Neural cell (in vitro differentiated cells): Measurements from ENCODE around the gene CCIN. TPM values are rescaled to one million over a fixed set of nuclear protein-coding genes. Genes with fewer than 3 reads are reported as not detected.

Experiments
- H2AFZ ChIP-seq: fragments of 200-600, 300-800 bp; sonication (generic), shearing (Covaris generic); 2 replicates; pipeline ENCODE4 v1.6.0; 2014; ENCODE audit warnings: low read depth, mild to moderate bottlenecking, antibody characterized with exemption, low read length, moderate library complexity
- H3F3A ChIP-seq: fragments of 200-600 bp; shearing (Covaris generic); 2 replicates; pipeline ENCODE4 v1.6.1; 2016; ENCODE audit warnings: mild to moderate bottlenecking, moderate library complexity, mixed read lengths, antibody characterized with exemption, low read length; ENCODE audit not compliant: insufficient read depth, poor library complexity, severe bottlenecking
- H3K27ac ChIP-seq: fragments of 200-600, 300-800 bp; sonication (generic), shearing (Covaris generic); 2 replicates; pipeline ENCODE4 v1.5.1; 2014; ENCODE audit warnings: mild to moderate bottlenecking, low read length, moderate library complexity
- H3K27me3 ChIP-seq: fragments of 300-800, 200-600 bp; sonication (generic), shearing (Covaris generic); 2 replicates; pipeline ENCODE4 v1.6.0; 2014; ENCODE audit warnings: mild to moderate bottlenecking, low read depth, low read length, moderate library complexity; ENCODE audit not compliant: insufficient read depth
- H3K36me3 ChIP-seq: fragments of 300-800, 200-600 bp; sonication (generic), shearing (Covaris generic); 2 replicates; pipeline ENCODE4 v1.5.1; 2014; ENCODE audit warnings: mild to moderate bottlenecking, antibody characterized with exemption, low read length, moderate library complexity; ENCODE audit not compliant: insufficient read depth
- H3K4me2 ChIP-seq: fragments of 300-800, 200-600 bp; sonication (generic), shearing (Covaris generic); 2 replicates; pipeline ENCODE4 v1.6.0; 2014; ENCODE audit warnings: mild to moderate bottlenecking, low read length
- H3K4me3 ChIP-seq: fragments of 300-800, 200-600 bp; sonication (generic), shearing (Covaris generic); 2 replicates; pipeline ENCODE4 v1.5.1; 2014; ENCODE audit warnings: mild to moderate bottlenecking, low read length, moderate library complexity
- H3K79me2 ChIP-seq: fragments of 200-600 bp; shearing (Covaris generic); replicated peaks from 2 replicates; pipeline ENCODE4 v1.6.0; 2014; ENCODE audit warnings: mild to moderate bottlenecking, low read length, moderate library complexity; ENCODE audit not compliant: insufficient read depth
- H3K9ac ChIP-seq: fragments of 300-800, 200-600 bp; sonication (generic), shearing (Covaris generic); 2 replicates; pipeline ENCODE4 v1.6.1; 2016; ENCODE audit warnings: mild to moderate bottlenecking, low read length, mixed read lengths
- H3K9me2 ChIP-seq: fragments of 200-600 bp; shearing (Covaris generic); 2 replicates; pipeline ENCODE4 v1.6.1; 2016; ENCODE audit warnings: mild to moderate bottlenecking, low read length, mixed read lengths; ENCODE audit not compliant: insufficient read depth
- H3K9me3 ChIP-seq: fragments of 200-600, 300-800 bp; sonication (generic), shearing (Covaris generic); 2 replicates; pipeline ENCODE4 v1.6.1; 2016; ENCODE audit warnings: mild to moderate bottlenecking, mixed run types, low read length, moderate library complexity, mixed read lengths
- H4K20me1 ChIP-seq: fragments of 200-600 bp; shearing (Covaris generic); 2 replicates; pipeline ENCODE4 v1.6.1; 2016; ENCODE audit warnings: mild to moderate bottlenecking, mixed run types; ENCODE audit not compliant: insufficient read depth
- EP300 ChIP-seq: fragments of 450-650 bp; conservative IDR thresholded peaks from 2 replicates; pipeline ENCODE4 v1.6.1; 2014; ENCODE audit warnings: antibody characterized with exemption, mild to moderate bottlenecking, moderate library complexity; ENCODE audit not compliant: poor library complexity, severe bottlenecking
- EZH2 ChIP-seq: fragments of 200-600, 300-800 bp; shearing (Covaris generic), sonication (generic); IDR thresholded peaks from 2 replicates; pipeline ENCODE4 v1.6.1; 2014; ENCODE audit warnings: antibody characterized with exemption, low read length, borderline replicate concordance, mild to moderate bottlenecking; ENCODE audit not compliant: insufficient read depth, poor library complexity, severe bottlenecking
- MXI1 ChIP-seq: fragments of 450-650 bp; conservative IDR thresholded peaks from 2 replicates; pipeline ENCODE4 v1.6.1; 2014; ENCODE audit warnings: antibody characterized with exemption, mild to moderate bottlenecking; ENCODE audit not compliant: poor library complexity, severe bottlenecking
- POLR2AphosphoS5 ChIP-seq: IDR thresholded peaks from 2 replicates; pipeline ENCODE4 v1.6.1; 2012
- RAD21 ChIP-seq: fragments of 450-650 bp; conservative IDR thresholded peaks from 2 replicates; pipeline ENCODE4 v1.6.1; 2014; ENCODE audit warnings: antibody characterized with exemption, mild to moderate bottlenecking, moderate library complexity
- SMC3 ChIP-seq: fragments of 450-650 bp; conservative IDR thresholded peaks from 2 replicates; pipeline ENCODE4 v1.6.1; 2014; ENCODE audit warnings: antibody characterized with exemption, mild to moderate bottlenecking, moderate library complexity; ENCODE audit not compliant: poor library complexity
- TAF1 ChIP-seq: IDR thresholded peaks from 2 replicates; pipeline ENCODE4 v1.6.1; 2012; ENCODE audit warnings: low read depth
- polyA plus RNA-seq: library from polyadenylated mRNA; depleted of rRNA; stranded (reverse); fragments of >200 nt; gene quantifications from 2 replicates; pipeline ENCODE4 v1.2.3, GENCODE V29; 2014
- TF ChIP-seq, protein P1 (sequence below): IDR thresholded peaks from 2 replicates; pipeline ENCODE4 v1.6.1; 2012; ENCODE audit warnings: borderline replicate concordance
- TF ChIP-seq, protein P2 (sequence below): fragments of 450-650 bp; IDR thresholded peaks from 2 replicates; pipeline ENCODE4 v1.5.1; 2014; ENCODE audit warnings: antibody characterized with exemption, mild to moderate bottlenecking, moderate library complexity; ENCODE audit not compliant: poor library complexity, severe bottlenecking

CCIN gene
- polyA plus RNA-seq, 1 donor from 2014 or later: not detected

DNA sequence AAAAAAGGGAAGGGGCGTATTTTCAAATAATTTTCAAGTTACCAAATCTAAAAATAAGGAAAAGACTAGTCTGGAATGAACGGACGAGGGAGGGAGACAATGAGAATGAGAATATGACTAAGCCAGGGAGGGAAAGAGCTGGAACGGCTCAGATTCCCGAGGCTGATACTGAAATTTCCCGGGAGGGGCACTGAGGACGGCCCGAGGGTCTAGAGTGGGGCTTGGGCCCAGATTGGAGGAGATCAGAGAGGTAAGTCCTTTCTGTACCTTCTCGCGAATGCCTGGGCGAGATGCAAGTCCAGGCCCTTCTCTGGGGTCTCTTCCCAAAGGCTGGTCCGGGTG lies 3.4 kb upstream of the CCIN start:
- H3K27me3 ChIP-seq: no peaks in the 10 kb centered on the region
- H3K4me2 ChIP-seq: no peak overlapping the region
- H3K9ac ChIP-seq: no peak overlapping the region
- no peaks in the 10 kb centered on the region for H3F3A ChIP-seq
- no peaks in the 10 kb centered on the region for H3K9me3 ChIP-seq
- H3K27ac ChIP-seq: no peak overlapping the region
- no peak overlapping the region for H2AFZ ChIP-seq
- H3K36me3 ChIP-seq: no peaks in the 10 kb centered on the region
- no peaks in the 10 kb centered on the region for H4K20me1 ChIP-seq
- no peaks in the 10 kb centered on the region for H3K79me2 ChIP-seq
- no peak overlapping the region for H3K4me3 ChIP-seq
- TF ChIP-seq TAF1: no peak
- no peak for TF ChIP-seq POLR2AphosphoS5
- TF ChIP-seq EP300: no peak
- TF ChIP-seq EZH2: no peak
- TF ChIP-seq RAD21: no peak
- no peak for TF ChIP-seq SMC3
- no peak for TF ChIP-seq MXI1
- no peaks in the 10 kb centered on the region for H3K9me2 ChIP-seq

DNA sequence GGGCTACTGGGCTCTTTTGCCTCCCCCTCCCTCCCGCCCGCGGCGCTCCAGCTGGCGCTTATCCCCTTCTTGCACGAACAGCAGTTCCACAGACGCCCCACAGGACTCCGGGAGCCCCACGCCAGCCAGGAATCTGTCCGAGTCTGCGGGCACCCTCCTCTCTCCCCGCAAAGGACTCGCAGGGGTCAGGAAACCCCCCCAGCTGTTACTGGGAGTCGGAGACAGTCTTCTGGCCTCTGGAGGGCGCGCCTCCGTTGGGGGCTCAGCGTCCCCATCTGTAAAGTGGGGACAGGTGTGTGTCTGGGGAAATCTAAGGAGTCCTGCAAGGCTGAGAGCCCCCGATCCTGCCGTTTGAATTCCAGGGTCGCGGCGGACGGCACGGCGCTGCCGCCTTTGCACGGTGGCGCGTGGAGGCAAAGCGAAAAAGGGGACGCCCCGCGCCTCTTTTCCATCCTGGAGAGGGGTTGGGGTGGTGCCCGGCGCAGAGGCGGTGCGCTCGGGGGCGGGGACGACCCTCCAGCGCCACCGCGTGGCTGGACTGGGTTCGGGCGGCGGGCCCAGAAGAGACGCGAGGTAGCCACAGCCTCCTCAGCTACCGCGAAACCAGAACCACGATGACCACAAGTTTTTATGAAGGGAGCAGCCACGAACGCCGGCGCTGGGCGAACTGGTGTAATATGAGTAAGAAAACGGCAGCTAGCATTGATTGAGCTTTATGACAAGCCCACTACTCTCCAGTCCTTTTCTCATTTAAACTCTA lies 2.8 kb upstream of the CCIN start:
- Histone ChIP-seq H2AFZ (peak overlapping the region; percentile 14), H3K27ac (no peak overlapping the region)

More for the DNA sequence above, 2.8 kb upstream of the CCIN start:
- H3K9me2 ChIP-seq: no peaks in the 10 kb centered on the region
- peak overlapping the region; percentile 26 for H3K9ac ChIP-seq
- H3K9me3 ChIP-seq: no peaks in the 10 kb centered on the region
- H3K79me2 ChIP-seq: no peaks in the 10 kb centered on the region
- H4K20me1 ChIP-seq: no peaks in the 10 kb centered on the region
- no peaks in the 10 kb centered on the region for H3K36me3 ChIP-seq
- no peak overlapping the region for H3K4me2 ChIP-seq
- TF ChIP-seq, protein P1, sequence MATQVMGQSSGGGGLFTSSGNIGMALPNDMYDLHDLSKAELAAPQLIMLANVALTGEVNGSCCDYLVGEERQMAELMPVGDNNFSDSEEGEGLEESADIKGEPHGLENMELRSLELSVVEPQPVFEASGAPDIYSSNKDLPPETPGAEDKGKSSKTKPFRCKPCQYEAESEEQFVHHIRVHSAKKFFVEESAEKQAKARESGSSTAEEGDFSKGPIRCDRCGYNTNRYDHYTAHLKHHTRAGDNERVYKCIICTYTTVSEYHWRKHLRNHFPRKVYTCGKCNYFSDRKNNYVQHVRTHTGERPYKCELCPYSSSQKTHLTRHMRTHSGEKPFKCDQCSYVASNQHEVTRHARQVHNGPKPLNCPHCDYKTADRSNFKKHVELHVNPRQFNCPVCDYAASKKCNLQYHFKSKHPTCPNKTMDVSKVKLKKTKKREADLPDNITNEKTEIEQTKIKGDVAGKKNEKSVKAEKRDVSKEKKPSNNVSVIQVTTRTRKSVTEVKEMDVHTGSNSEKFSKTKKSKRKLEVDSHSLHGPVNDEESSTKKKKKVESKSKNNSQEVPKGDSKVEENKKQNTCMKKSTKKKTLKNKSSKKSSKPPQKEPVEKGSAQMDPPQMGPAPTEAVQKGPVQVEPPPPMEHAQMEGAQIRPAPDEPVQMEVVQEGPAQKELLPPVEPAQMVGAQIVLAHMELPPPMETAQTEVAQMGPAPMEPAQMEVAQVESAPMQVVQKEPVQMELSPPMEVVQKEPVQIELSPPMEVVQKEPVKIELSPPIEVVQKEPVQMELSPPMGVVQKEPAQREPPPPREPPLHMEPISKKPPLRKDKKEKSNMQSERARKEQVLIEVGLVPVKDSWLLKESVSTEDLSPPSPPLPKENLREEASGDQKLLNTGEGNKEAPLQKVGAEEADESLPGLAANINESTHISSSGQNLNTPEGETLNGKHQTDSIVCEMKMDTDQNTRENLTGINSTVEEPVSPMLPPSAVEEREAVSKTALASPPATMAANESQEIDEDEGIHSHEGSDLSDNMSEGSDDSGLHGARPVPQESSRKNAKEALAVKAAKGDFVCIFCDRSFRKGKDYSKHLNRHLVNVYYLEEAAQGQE: no peak
- no peak for TF ChIP-seq MXI1
- TF ChIP-seq EZH2: no peak
- TF ChIP-seq RAD21: peak; percentile 80
- no peak for TF ChIP-seq TAF1
- TF ChIP-seq EP300: no peak
- TF ChIP-seq, protein P2, sequence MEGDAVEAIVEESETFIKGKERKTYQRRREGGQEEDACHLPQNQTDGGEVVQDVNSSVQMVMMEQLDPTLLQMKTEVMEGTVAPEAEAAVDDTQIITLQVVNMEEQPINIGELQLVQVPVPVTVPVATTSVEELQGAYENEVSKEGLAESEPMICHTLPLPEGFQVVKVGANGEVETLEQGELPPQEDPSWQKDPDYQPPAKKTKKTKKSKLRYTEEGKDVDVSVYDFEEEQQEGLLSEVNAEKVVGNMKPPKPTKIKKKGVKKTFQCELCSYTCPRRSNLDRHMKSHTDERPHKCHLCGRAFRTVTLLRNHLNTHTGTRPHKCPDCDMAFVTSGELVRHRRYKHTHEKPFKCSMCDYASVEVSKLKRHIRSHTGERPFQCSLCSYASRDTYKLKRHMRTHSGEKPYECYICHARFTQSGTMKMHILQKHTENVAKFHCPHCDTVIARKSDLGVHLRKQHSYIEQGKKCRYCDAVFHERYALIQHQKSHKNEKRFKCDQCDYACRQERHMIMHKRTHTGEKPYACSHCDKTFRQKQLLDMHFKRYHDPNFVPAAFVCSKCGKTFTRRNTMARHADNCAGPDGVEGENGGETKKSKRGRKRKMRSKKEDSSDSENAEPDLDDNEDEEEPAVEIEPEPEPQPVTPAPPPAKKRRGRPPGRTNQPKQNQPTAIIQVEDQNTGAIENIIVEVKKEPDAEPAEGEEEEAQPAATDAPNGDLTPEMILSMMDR: peak; percentile 87
- peak; percentile 87 for TF ChIP-seq SMC3
- peak overlapping the region; percentile 61 for H3K4me3 ChIP-seq
- H3F3A ChIP-seq: no peaks in the 10 kb centered on the region
- H3K27me3 ChIP-seq: no peaks in the 10 kb centered on the region
